Skeletal muscle cell (primary cell): ENCODE data around the gene ZFP62.

Experiments
- DNase-seq: peaks from one replicate; pipeline ENCODE4 v3.0.0-alpha.2; 2010; ENCODE audit warnings: low read depth
- H3K4me3 ChIP-seq: 2 replicates; pipeline ENCODE4 v1.5.1; 2011; ENCODE audit warnings: low read depth, mild to moderate bottlenecking, control low read depth, low read length, moderate library complexity

Gene ZFP62

GRCh38 chr5:180801596-180802324, 59.3 kb downstream of the ZFP62 start:
- H3K4me3 ChIP-seq = peak overlapping the region; percentile 88
- no peak for DNase-seq

- DNase-seq = no peak
- H3K4me3 ChIP-seq = no peak overlapping the region
Observed at GRCh38 chr5:180799902-180800801, 60.9 kb downstream of the ZFP62 start.

- DNase-seq = no peak
- no peak overlapping the region for H3K4me3 ChIP-seq
Observed at GRCh38 chr5:180799194-180799593, 61.9 kb downstream of the ZFP62 start.

GRCh38 chr5:180798193-180798592, 62.9 kb downstream of the ZFP62 start:
- H3K4me3 ChIP-seq = no peak overlapping the region
- no peak for DNase-seq
